ENCODE data around the gene EXOC3L1. TPM values are rescaled to one million over a fixed set of nuclear protein-coding genes. Genes with fewer than 3 reads are reported as not detected.
A peak's percentile ranks its signal among the peaks of the same experiment; 100 is the strongest.

The EXOC3L1 gene
- total and polyA plus RNA-seq, 2 of the 13 experiments (the other 11 are each of a cell fraction or from before 2014, with no cell fraction given): 0.12 TPM; not detected in 1

- no peak; the same call in 1 of the 2 replicates for TF ChIP-seq HNF1A (IDR thresholded peaks at IDR 0.05; ENCODE audit: low read depth)
- TF ChIP-seq HNF1A (CRISPR knock-in tag; IDR thresholded peaks at IDR 0.05; ENCODE audit: borderline replicate concordance): peak; percentile 31; the same call in 1 of the 2 replicates
- TF ChIP-seq THAP7 (CRISPR knock-in tag; IDR thresholded peaks at IDR 0.05): 0 out of 2 replicates have a peak, but pooled peaks have one; percentile 80
- peak; percentile 93 for TF ChIP-seq MXD1 (CRISPR knock-in tag; IDR thresholded peaks at IDR 0.05)
- no peak for TF ChIP-seq FLYWCH1 (CRISPR knock-in tag; IDR thresholded peaks at IDR 0.05)
- TF ChIP-seq SMAD3 (CRISPR knock-in tag; IDR thresholded peaks at IDR 0.05): peak; percentile 62
- peak; percentile 78; the same call in 1 of the 2 replicates for TF ChIP-seq DNMT1 (CRISPR knock-in tag; IDR thresholded peaks at IDR 0.05)
- TF ChIP-seq ZFY (CRISPR knock-in tag; IDR thresholded peaks at IDR 0.05): peak; percentile 81
- TF ChIP-seq ESRRA (CRISPR knock-in tag; IDR thresholded peaks at IDR 0.05; ENCODE audit: low read depth): peak; percentile 34; the same call in 1 of the 2 replicates
- 0 out of 2 replicates have a peak, but pooled peaks have one; percentile 57 for TF ChIP-seq DPF2 (CRISPR knock-in tag; IDR thresholded peaks at IDR 0.05; ENCODE audit: borderline replicate concordance, low read depth)
- TF ChIP-seq ZBTB3 (CRISPR knock-in tag; IDR thresholded peaks at IDR 0.05; ENCODE audit: borderline replicate concordance, low read depth): no peak
- TF ChIP-seq SOX5 (CRISPR knock-in tag; IDR thresholded peaks at IDR 0.05; ENCODE audit: borderline replicate concordance): peak; percentile 78; the same call in 1 of the 2 replicates
- TF ChIP-seq ZNF841 (CRISPR knock-in tag; IDR thresholded peaks at IDR 0.05; ENCODE audit: borderline replicate concordance): 0 out of 2 replicates have a peak, but pooled peaks have one; percentile 75
- TF ChIP-seq BHLHE40 (IDR thresholded peaks at IDR 0.05; ENCODE audit: low read length): no peak
- peak; percentile 91 for TF ChIP-seq ONECUT2 (CRISPR knock-in tag; IDR thresholded peaks at IDR 0.05)
- peak; percentile 83 for TF ChIP-seq ARID5B (CRISPR knock-in tag; IDR thresholded peaks at IDR 0.05)
- peak; percentile 97 for TF ChIP-seq ZNF709 (CRISPR knock-in tag; IDR thresholded peaks at IDR 0.05)
Observed at GRCh38 chr16:67173808-67174705, 15.9 kb downstream of the EXOC3L1 start (continued).

Data from HepG2 (cell line).